Measurements from ENCODE around the gene AK5. TPM values are rescaled to one million over a fixed set of nuclear protein-coding genes. Genes with fewer than 3 reads are reported as not detected.

Gene AK5
- total RNA-seq, 4 donors from 2014 or later: 0.13 to 0.84 (median 0.47) TPM; not detected in 1

GRCh38 chr1:77433934-77434333 lies 152.1 kb downstream of the AK5 start:
- no peak for TF ChIP-seq CTCF (IDR thresholded peaks at IDR 0.05)
- no peak for DNase-seq (ENCODE audit: low spot score)
- ATAC-seq (ENCODE audit: low FRiP score): no peak

- DNase-seq (ENCODE audit: low spot score) (no peak), ATAC-seq (ENCODE audit: low FRiP score) (no peak)
- no peak for TF ChIP-seq CTCF (IDR thresholded peaks at IDR 0.05)
These were observed 153.1 kb downstream of the AK5 start for GRCh38 chr1:77434967-77435366.

GRCh38 chr1:77438236-77438913 lies 156.6 kb downstream of the AK5 start:
- DNase-seq (ENCODE audit: low spot score) (no peak), ATAC-seq (ENCODE audit: low FRiP score) (no peak)
- TF ChIP-seq CTCF (IDR thresholded peaks at IDR 0.05): no peak

GRCh38 chr1:77446841-77447555 lies 165.2 kb downstream of the AK5 start:
- no peak for ATAC-seq (ENCODE audit: low FRiP score)

GRCh38 chr1:77447669-77448068 lies 165.8 kb downstream of the AK5 start:
- no peak for TF ChIP-seq CTCF (IDR thresholded peaks at IDR 0.05)
- ATAC-seq (ENCODE audit: low FRiP score) (no peak), DNase-seq (ENCODE audit: low spot score) (no peak)

More at GRCh38 chr1:77446841-77447555, 165.2 kb downstream of the AK5 start:
- no peak for DNase-seq (ENCODE audit: low spot score)
- no peak for TF ChIP-seq CTCF (IDR thresholded peaks at IDR 0.05)

GRCh38 chr1:77459881-77460280 lies 178.1 kb downstream of the AK5 start:
- ATAC-seq (ENCODE audit: low FRiP score) (no peak), DNase-seq (ENCODE audit: low spot score) (no peak)
- no peak for TF ChIP-seq CTCF (IDR thresholded peaks at IDR 0.05)

GRCh38 chr1:77461691-77462090 lies 179.9 kb downstream of the AK5 start:
- no peak for ATAC-seq (ENCODE audit: low FRiP score)
- TF ChIP-seq CTCF (IDR thresholded peaks at IDR 0.05): no peak

More at GRCh38 chr1:77461691-77462090, 179.9 kb downstream of the AK5 start:
- no peak for DNase-seq (ENCODE audit: low spot score)
